ENCODE measurements around the gene STING1.
"Not testable (repeated sequence)": the region's sequence is repeated elsewhere in the genome, so short reads cannot be mapped to it uniquely, and the experiment has no call there.

DNA sequence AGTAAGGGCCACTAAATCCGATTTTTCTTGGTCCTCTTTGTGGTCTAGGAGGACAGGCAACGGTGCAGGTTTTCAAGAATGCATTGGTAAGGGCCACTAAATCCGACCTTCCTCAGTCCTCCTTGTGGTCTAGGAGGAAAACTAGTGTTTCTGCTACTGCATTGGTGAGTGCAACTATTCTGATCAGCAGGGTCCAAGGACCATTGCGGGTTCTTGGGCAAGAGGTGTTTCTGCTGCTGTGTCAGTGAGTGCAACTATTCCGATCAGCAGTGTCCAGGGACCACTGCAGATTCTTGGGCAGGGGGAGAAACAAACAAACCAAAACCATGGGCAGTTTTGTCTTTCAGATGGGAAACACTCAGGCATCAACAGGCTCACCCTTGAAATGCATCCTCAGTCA is 22.2 kb upstream of the STING1 start:
- not testable (repeated sequence) for TF ChIP-seq CTCF (IDR thresholded peaks at IDR 0.05); EZH2 (IDR thresholded peaks at IDR 0.05; ENCODE audit: borderline replicate concordance, insufficient read depth, low read depth, low read length, poor library complexity, severe bottlenecking)

Data from B cell (primary cell).